C4-2B (cell line): ENCODE measurements around the gene ATP5IF1.

ENCODE experiments used
- CTCF ChIP-seq: fragments of 450-650 bp; conservative IDR thresholded peaks from 2 replicates; pipeline ENCODE4 v1.5.1; 2017; ENCODE audit warnings: mild to moderate bottlenecking
- ZFX ChIP-seq: fragments of 450-650 bp; IDR thresholded peaks from 2 replicates; pipeline ENCODE4 v1.6.1; 2017

GRCh38 chr1:28205243-28205642, 30.7 kb upstream of the ATP5IF1 start:
- TF ChIP-seq CTCF (no peak), ZFX (no peak)
